ENCODE data around the gene A1BG. TPM values are rescaled to one million over a fixed set of nuclear protein-coding genes. Genes with fewer than 3 reads are reported as not detected.
"Not testable (repeated sequence)": the region's sequence is repeated elsewhere in the genome, so short reads cannot be mapped to it uniquely, and the experiment has no call there.

Gene A1BG
- total RNA-seq, 1 donor: 17.7 TPM

DNA sequence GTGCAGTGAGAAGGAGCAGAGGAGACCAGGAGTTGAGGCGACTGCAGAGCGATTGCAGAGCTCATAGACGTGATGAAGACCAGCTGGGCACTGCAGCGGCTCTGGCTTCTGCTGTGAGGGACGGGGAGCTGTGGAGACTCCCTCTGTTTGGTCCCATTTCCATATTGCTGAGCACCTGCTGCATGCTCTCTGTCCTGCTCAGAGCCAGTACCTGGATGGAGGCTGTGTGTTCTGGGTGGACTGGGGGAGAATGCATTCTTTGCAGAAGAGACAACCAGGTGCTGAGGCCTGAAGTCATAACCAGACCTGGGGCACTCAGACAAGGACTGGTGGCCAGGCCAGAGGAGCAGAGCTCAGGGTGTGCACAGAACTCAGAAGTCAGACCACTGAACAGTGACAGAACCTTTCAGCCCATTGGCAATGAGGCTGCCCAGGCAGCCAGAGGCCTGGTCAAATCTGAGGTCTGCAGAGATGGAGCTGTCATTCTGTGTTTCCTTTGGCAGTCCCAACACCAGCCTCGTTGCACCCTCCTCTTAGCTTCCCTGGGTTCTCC is 1.3 kb upstream of the A1BG start:
- Histone ChIP-seq H3K4me1 (ENCODE audit: insufficient read depth, low read length) (peaks cover 17% of the 10 kb centered on the region), H3K4me3 (ENCODE audit: low read length) (no peak overlapping the region), H3K9me3 (ENCODE audit: low read depth, low read length) (no peaks in the 10 kb centered on the region), H3K27me3 (ENCODE audit: insufficient read depth, low read length) (peaks cover 7% of the 10 kb centered on the region)

DNA sequence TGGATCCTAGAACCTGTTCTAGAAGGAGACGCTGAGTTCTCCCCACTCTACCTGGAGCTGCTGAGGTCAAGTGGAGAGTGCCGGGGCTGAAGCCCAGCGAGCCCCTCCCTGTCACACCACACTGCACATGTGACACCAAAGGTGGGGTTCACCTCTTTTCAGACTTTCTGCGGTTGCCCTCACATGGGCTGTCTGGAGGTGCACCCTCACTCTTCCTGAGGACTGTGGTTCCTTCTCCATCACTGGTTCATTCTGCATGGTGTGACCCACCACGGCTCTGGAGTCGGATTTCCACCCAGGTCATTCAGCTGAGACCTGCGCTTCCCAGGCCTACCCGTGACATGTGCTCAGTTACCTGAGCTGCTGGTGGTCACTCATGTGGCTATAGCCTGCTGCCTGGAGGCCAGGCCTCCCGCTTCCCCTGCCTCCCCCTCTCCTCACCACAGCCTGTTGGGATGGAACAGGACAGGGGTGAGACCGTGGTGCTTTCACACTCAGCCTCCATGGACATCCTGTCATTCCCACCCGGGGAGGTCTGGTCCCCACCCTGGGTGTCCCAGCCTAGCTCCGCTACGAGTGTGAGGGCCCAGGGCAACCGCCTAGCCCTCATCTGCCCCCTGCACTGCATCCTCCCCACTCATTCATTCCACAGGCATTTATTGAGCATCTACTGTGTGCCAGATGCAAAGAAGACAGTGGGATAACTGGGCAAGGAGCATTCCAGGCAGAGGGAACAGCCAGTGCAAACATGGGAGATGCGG is 605 bp upstream of the A1BG start:
- H3K27me3 ChIP-seq (ENCODE audit: insufficient read depth, low read length): peaks cover 7% of the 10 kb centered on the region
- no peaks in the 10 kb centered on the region for H3K9me3 ChIP-seq (ENCODE audit: low read depth, low read length)
- no peak overlapping the region for H3K4me3 ChIP-seq (ENCODE audit: low read length)
- H3K4me1 ChIP-seq (ENCODE audit: insufficient read depth, low read length): peaks cover 22% of the 10 kb centered on the region

DNA sequence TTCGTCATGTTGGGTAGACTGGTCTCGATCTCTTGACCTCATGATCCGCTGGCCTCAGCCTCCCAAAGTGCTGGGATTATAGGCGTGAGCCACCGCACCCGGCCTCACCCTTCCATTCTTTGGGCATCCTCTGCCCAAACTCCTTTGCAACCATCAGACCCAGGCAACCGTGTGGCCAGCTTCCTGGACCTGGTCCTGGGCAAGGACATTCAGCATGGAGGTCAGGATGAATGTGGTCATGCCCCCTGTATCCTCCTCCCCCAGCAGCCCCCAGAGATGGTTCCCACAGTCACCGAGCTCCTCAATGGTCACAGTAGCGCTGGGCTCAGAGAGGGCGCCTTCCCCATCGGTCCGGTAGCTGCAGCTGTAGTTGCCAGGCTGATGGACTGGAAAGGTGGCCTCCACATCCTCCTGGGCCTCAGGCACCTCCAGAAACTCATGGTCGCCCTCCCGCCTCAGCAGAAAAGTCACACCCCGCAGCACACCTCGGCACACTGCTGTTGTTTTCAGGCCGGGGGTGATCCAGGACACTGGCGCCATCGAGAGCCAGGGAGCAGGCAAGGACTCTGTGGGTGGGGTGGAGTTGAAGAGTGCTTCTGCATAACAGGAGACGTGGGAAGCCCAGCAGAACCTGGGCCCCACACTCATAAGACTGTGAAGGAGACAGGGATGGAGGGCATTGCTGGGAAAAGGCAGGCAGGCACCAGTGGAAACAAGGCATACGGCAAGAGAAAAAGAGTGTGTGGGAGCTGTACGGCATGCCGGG is 1.1 kb downstream of the A1BG start:
- no peaks in the 10 kb centered on the region for H3K9me3 ChIP-seq (ENCODE audit: low read depth, low read length)
- H3K27me3 ChIP-seq (ENCODE audit: insufficient read depth, low read length): peaks cover 7% of the 10 kb centered on the region
- peaks cover 32% of the 10 kb centered on the region for H3K4me1 ChIP-seq (ENCODE audit: insufficient read depth, low read length)
- H3K4me3 ChIP-seq (ENCODE audit: low read length): no peak overlapping the region

DNA sequence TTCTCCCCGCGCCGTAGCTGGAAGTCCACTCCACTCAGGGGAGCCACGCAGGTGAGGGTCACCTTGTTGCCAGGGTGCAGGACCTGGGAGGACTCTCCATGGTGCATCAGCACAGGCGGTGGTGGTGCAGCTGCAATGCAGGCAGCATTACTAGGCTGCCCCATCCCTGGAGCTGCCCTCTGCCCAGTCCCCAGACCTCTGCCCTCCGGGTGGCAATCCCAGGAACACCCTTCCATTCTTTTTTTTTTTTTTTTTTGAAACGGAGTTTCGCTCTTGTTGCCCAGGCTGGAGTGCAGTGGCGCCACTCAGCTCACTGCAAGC is 1.8 kb downstream of the A1BG start:
- peaks cover 2% of the 10 kb centered on the region for H3K27me3 ChIP-seq (ENCODE audit: insufficient read depth, low read length)
- H3K4me1 ChIP-seq (ENCODE audit: insufficient read depth, low read length): peaks cover 32% of the 10 kb centered on the region
- no peak overlapping the region for H3K4me3 ChIP-seq (ENCODE audit: low read length)
- no peaks in the 10 kb centered on the region for H3K9me3 ChIP-seq (ENCODE audit: low read depth, low read length)

DNA sequence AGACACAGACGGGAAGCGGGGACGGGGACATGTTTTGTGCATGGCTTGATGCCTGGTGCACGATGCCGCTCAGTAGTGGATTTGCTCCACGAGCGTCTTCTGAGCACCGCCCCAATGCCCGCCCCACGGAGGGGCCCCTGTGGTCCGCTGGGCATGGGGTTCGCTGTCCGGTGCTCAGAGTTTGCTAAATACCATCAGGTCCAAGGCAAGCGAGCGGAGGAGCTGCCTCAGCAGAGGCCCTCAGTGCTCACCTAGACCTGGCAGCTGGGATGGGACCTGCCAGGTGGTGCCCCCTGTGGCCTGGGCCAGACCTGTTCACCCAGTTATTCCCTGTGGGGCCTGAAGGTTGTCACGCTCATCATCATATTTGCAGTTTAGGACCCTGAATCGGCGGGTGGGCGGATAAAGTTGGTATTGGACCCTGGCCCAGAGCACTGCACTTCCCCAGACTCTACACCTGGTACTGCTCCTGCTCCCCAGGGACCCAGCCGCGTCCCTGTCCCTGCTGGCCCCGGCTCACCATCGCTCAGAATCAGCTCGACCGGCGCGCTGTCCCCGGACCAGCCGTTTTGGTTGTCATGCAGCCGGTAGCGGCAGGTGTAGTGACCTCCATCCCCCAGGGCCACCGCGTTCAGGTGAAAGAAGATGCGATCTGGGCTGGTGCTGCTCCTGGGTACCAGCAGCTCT is 2.3 kb downstream of the A1BG start:
- peaks cover 29% of the 10 kb centered on the region for H3K4me1 ChIP-seq (ENCODE audit: insufficient read depth, low read length)
- H3K9me3 ChIP-seq (ENCODE audit: low read depth, low read length): no peaks in the 10 kb centered on the region
- no peak overlapping the region for H3K4me3 ChIP-seq (ENCODE audit: low read length)
- H3K27me3 ChIP-seq (ENCODE audit: insufficient read depth, low read length): no peaks in the 10 kb centered on the region

DNA sequence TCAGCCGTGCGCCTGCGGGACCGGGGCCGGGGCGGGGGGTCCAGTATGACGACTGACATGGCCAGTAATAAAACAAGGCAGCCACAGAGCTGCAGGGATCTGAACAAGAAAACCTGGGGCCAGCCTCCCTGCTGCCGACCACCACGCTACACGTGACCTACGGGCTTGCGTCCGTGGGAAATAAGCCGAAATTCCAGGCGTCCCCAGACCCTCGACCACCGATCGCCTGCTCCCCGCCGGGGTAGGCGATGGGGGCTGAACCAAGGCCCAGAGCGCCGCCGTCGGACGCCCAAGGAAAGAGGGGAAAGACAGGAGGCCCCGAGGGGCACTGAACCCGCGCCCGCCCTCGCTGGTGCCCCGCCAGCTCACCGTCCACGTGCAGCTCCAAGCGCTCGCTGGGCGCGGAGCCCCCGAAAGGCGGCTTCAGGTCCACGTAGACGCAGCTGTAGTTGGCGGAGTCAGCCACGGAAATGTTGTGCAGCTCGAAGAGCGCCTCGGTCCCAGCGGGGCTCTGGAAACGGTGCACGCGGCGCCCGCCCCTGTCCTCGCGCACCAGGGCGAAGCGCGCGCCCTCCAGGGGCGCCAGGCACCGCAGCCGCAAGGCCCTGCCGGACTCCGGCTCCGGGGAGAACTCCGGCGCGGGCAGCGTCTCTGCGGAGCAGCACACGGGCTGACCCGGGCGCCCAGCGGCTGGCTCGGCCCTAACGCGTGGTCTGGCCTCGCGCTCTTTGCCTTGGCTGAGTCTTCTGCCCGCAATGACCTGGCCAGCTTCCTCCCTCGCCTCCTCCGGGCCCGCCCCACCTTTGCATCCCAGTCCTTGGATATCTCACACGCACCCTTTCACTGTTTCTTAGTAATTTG is 3.1 kb downstream of the A1BG start:
- no peak overlapping the region for H3K4me3 ChIP-seq (ENCODE audit: low read length)
- no peaks in the 10 kb centered on the region for H3K27me3 ChIP-seq (ENCODE audit: insufficient read depth, low read length)
- H3K9me3 ChIP-seq (ENCODE audit: low read depth, low read length): no peaks in the 10 kb centered on the region
- H3K4me1 ChIP-seq (ENCODE audit: insufficient read depth, low read length): peaks cover 27% of the 10 kb centered on the region

DNA sequence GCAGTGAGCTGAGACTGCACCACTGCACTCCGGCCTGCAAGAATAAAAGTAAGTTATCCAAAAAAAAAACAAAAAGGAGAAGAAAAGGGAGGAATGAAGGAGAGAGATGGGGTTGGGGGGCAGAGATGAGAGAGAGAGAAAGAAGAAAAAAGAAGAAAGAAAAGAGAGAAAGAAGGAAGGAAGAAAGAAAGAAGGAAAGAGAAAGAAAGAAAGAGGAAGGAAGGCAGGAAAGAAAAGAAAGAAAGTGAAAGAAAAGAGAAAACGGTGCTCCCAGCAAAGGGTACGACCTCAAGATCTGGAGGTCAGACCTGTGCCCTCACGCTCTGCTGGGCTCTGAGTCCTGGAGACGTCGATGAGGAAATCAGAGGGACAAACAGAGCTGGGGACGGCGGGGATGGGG is 3.7 kb downstream of the A1BG start:
- peaks cover 27% of the 10 kb centered on the region for H3K4me1 ChIP-seq (ENCODE audit: insufficient read depth, low read length)
- H3K9me3 ChIP-seq (ENCODE audit: low read depth, low read length): no peaks in the 10 kb centered on the region
- no peak overlapping the region for H3K4me3 ChIP-seq (ENCODE audit: low read length)
- H3K27me3 ChIP-seq (ENCODE audit: insufficient read depth, low read length): no peaks in the 10 kb centered on the region

DNA sequence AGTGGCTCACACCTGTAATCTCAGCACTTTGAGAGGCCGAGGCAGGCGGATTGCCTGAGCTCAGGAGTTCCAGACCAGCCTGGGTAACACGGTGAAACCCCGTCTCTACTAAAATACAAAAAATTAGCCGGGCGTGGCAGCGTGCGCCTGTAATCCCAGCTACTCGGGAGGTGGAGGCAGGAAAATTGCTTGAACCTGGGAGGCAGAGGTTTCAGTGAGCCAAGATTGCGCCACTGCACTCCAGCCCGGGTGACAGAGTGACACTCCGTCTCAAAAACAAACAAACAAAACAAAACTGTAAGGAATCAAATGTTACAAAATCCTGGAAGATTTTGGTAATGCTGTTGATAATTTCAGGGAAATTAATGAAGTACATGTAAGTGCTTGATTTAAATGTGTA is 5.2 kb downstream of the A1BG start:
- peak overlapping the region; percentile 50 for H3K4me3 ChIP-seq (ENCODE audit: low read length)

DNA sequence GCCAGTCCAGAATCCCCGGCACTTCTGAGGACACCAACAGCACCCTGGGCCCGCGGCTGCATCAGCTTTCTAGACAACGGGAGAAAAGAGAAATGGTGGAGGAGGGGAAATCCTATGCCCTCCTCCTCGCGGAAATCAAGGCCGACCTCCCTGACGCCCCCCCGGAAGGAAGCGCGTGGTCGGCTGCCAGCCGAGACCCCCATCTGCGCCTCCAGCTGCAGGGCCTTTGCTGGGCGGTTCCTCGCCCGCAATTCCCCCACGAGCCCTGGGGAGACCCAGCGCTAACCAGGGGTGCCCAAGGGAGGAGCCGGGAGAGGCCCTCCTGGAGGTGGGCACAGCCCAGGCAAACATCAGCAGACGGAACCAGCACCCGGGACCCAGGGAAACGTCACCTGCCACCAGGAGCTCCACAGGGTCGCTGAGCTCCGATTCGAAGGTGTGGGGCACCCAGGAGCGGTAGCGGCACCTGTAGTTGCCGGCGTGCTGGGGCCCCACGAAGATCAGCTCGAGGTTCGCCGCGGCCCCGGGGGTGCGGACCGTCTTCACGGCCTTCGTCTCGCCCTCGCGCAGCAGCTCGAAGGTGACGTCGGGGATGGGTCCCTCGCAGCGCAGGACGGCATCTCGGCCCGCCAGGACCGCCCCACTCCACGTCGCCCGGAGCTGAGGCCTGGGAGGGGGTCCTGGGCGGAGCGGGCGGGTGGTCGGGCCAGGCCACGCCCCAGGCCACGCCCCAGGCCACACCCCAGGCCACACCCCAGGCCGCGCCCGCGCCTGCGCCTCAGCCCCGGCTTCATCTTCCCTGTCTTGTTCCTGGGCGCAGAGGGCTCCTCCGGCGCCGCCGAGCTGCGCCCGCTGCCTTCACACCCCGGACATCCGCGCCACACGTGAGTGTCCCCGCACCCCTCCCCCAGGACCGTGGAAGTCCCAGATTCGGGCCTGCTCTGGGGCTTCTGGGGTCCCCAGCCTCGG is 6.0 kb downstream of the A1BG start:
- H3K4me1 ChIP-seq (ENCODE audit: insufficient read depth, low read length): peaks cover 27% of the 10 kb centered on the region
- H3K4me3 ChIP-seq (ENCODE audit: low read length): peak overlapping the region; percentile 50
- no peaks in the 10 kb centered on the region for H3K9me3 ChIP-seq (ENCODE audit: low read depth, low read length)
- H3K27me3 ChIP-seq (ENCODE audit: insufficient read depth, low read length): no peaks in the 10 kb centered on the region

More for the DNA sequence above, 5.2 kb downstream of the A1BG start:
- not testable (repeated sequence) for H3K27me3 ChIP-seq (ENCODE audit: insufficient read depth, low read length); H3K9me3 ChIP-seq (ENCODE audit: low read depth, low read length)
- peaks cover 27% of the 10 kb centered on the region for H3K4me1 ChIP-seq (ENCODE audit: insufficient read depth, low read length)

DNA sequence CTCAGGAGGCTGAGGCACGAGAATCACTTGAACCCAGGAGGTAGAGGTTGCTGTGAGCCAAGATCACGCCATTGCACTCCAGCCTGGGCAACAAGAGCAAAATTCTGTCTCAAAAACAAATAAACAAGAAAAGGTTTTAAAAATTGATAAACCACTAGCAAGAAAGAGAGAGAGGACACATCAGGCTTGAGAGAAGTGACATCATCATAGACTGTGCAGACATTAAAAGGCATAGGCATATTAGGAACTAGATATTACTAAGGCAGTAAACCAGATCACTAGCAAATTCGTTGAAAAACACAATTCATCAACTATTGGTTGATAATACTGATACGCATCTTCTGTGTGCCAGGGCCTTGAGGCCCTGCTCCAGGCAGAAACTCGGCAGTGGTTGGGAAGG is 7.7 kb downstream of the A1BG start:
- Histone ChIP-seq H3K9me3 (ENCODE audit: low read depth, low read length) (no peaks in the 10 kb centered on the region), H3K4me1 (ENCODE audit: insufficient read depth, low read length) (peaks cover 27% of the 10 kb centered on the region), H3K4me3 (ENCODE audit: low read length) (no peak overlapping the region), H3K27me3 (ENCODE audit: insufficient read depth, low read length) (no peaks in the 10 kb centered on the region)

DNA sequence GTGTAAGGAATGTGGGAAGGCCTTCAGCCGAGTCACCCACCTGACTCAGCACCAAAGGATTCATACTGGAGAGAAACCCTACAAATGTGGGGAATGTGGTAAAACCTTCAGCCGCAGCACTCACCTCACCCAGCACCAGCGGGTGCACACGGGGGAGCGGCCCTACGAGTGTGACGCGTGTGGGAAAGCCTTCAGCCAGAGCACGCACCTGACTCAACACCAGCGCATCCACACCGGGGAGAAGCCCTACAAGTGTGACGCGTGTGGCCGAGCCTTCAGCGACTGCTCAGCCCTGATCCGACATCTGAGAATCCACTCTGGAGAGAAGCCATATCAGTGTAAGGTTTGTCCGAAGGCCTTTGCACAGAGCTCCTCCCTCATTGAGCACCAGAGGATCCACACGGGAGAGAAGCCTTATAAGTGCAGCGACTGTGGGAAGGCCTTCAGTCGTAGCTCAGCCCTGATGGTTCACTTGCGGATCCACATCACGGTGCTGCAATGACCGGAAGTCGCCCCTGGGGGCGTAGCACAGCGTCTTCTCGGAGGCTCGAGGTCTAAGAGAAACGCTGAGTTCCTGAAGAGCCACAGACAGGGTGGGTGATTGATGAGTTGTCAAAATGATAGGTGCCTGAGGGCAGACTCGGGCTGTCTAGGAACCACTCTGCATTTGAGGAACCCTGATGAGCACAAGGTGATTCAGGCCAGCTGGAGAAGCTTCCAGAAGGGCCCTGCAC is 14.3 kb downstream of the A1BG start:
- no peaks in the 10 kb centered on the region for H3K27me3 ChIP-seq (ENCODE audit: insufficient read depth, low read length)
- no peaks in the 10 kb centered on the region for H3K4me1 ChIP-seq (ENCODE audit: insufficient read depth, low read length)
- H3K4me3 ChIP-seq (ENCODE audit: low read length): no peak overlapping the region
- H3K9me3 ChIP-seq (ENCODE audit: low read depth, low read length): no peaks in the 10 kb centered on the region

DNA sequence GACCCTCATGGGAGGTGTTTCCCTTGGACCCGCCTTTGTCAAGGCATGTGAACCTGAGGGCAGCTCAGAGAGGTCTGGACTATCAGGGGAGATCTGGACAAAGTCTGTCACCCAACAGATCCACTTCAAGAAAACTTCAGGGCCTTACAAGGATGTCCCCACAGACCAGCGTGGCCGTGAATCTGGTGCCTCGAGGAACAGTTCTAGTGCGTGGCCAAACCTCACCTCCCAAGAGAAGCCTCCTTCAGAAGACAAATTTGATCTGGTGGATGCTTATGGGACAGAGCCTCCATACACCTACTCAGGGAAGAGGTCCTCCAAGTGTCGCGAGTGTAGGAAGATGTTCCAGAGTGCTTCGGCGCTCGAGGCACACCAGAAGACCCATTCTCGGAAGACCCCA is 15.0 kb downstream of the A1BG start:
- Histone ChIP-seq H3K4me1 (ENCODE audit: insufficient read depth, low read length) (no peaks in the 10 kb centered on the region), H3K4me3 (ENCODE audit: low read length) (no peak overlapping the region), H3K27me3 (ENCODE audit: insufficient read depth, low read length) (no peaks in the 10 kb centered on the region), H3K9me3 (ENCODE audit: low read depth, low read length) (no peaks in the 10 kb centered on the region)

DNA sequence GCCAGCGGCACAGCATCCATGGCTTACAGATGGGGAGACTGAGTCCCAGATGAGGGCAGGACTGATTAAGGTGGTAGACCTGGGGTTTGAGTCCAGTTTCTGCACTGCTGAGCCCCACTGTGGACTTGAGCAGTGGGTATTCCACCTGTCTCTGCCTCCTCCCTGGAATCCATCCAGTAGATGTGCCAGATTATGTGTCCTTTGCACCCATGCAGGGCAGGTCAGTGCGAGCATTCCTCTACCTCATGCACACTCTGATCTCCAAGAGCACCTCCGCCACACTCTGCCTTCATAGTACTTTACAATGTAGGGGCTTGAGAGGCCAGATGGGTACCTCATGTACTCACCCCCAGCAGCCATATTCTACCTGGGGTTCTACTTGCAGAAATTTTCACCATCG is 16.5 kb downstream of the A1BG start:
- H3K27me3 ChIP-seq (ENCODE audit: insufficient read depth, low read length): no peaks in the 10 kb centered on the region
- no peak overlapping the region for H3K4me3 ChIP-seq (ENCODE audit: low read length)
- no peaks in the 10 kb centered on the region for H3K9me3 ChIP-seq (ENCODE audit: low read depth, low read length)
- no peaks in the 10 kb centered on the region for H3K4me1 ChIP-seq (ENCODE audit: insufficient read depth, low read length)

Measured in mononuclear cell (primary cell).